SU-DHL-6 (cell line): Measurements from ENCODE around the gene RAB31.

Experiments
- H2AFZ ChIP-seq: fragments of 200-600 bp; sonication (generic); 2 replicates; pipeline ENCODE4 v1.6.1; 2014; ENCODE audit warnings: low read depth, mild to moderate bottlenecking, moderate library complexity, mixed read lengths, antibody characterized with exemption, low read length; ENCODE audit not compliant: severe bottlenecking
- H3F3A ChIP-seq: fragments of 200-600 bp; shearing (Covaris generic); 2 replicates; pipeline ENCODE4 v1.6.0; 2016; ENCODE audit warnings: antibody characterized with exemption, mild to moderate bottlenecking; ENCODE audit not compliant: insufficient read depth
- H3K27ac ChIP-seq: fragments of 200-600 bp; sonication (generic); 2 replicates; pipeline ENCODE4 v1.5.1; 2016; ENCODE audit warnings: low read depth, mild to moderate bottlenecking, low read length, moderate library complexity, mixed read lengths
- H3K27me3 ChIP-seq: fragments of 200-600 bp; sonication (generic), shearing (Covaris generic); 2 replicates; pipeline ENCODE4 v1.6.0; 2014; ENCODE audit warnings: mild to moderate bottlenecking, low read length
- H3K36me3 ChIP-seq: fragments of 200-600 bp; sonication (generic); 2 replicates; pipeline ENCODE4 v1.6.1; 2014; ENCODE audit warnings: mild to moderate bottlenecking, low read length, mixed read lengths
- H3K4me2 ChIP-seq: fragments of 300-600, 200-600 bp; shearing (Covaris generic), sonication (generic); 2 replicates; pipeline ENCODE4 v1.6.0; 2014; ENCODE audit warnings: low read length, low read depth, mild to moderate bottlenecking; ENCODE audit not compliant: poor library complexity, severe bottlenecking
- H3K4me3 ChIP-seq: fragments of 200-600 bp; sonication (generic); 2 replicates; pipeline ENCODE4 v1.5.1; 2014; ENCODE audit warnings: antibody characterized with exemption, low read length, mild to moderate bottlenecking, mixed read lengths; ENCODE audit not compliant: insufficient read depth, poor library complexity, severe bottlenecking
- H3K79me2 ChIP-seq: fragments of 200-600 bp; sonication (generic); 2 replicates; pipeline ENCODE4 v1.6.1; 2014; ENCODE audit warnings: mild to moderate bottlenecking, low read length, moderate library complexity; ENCODE audit not compliant: insufficient read depth
- H3K9ac ChIP-seq: fragments of 200-600 bp; sonication (generic); 2 replicates; pipeline ENCODE4 v1.7.0; 2014; ENCODE audit warnings: mild to moderate bottlenecking, low read length
- H3K9me2 ChIP-seq: fragments of 200-600 bp; sonication (generic); replicated peaks from 2 replicates; pipeline ENCODE4 v1.6.1; 2014; ENCODE audit warnings: low read length; ENCODE audit not compliant: insufficient read depth
- H3K9me3 ChIP-seq: fragments of 200-600 bp; sonication (generic); 2 replicates; pipeline ENCODE4 v1.6.1; 2014; ENCODE audit warnings: low read length, mixed read lengths; ENCODE audit not compliant: insufficient read depth
- H4K20me1 ChIP-seq: fragments of 200-600 bp; sonication (generic); 2 replicates; pipeline ENCODE4 v1.6.1; 2014; ENCODE audit warnings: low read depth, mild to moderate bottlenecking, antibody characterized with exemption, low read length, moderate library complexity, mixed read lengths
- CTCF ChIP-seq: fragments of 200-600 bp; sonication (generic); IDR thresholded peaks from one replicate; pipeline ENCODE4 v1.5.1; 2017; ENCODE audit warnings: antibody characterized with exemption, mild to moderate bottlenecking, low read length, moderate library complexity; ENCODE audit not compliant: insufficient read depth, poor library complexity, severe bottlenecking
- EZH2phosphoT487 ChIP-seq: fragments of 200-600 bp; sonication (generic), shearing (Covaris generic); conservative IDR thresholded peaks from 2 replicates; pipeline ENCODE4 v1.6.1; 2018; ENCODE audit warnings: mild to moderate bottlenecking, antibody characterized with exemption, low read length, moderate library complexity, mixed read lengths

The RAB31 gene

GRCh38 chr18:9756933-9757470 lies 48.9 kb downstream of the RAB31 start:
- no peaks in the 10 kb centered on the region for H3K79me2 ChIP-seq
- TF ChIP-seq CTCF, result no peak
- no peak for TF ChIP-seq EZH2phosphoT487

GRCh38 chr18:9757827-9758621 lies 49.9 kb downstream of the RAB31 start:
- Histone ChIP-seq H3F3A (no peaks in the 10 kb centered on the region), H3K9me3 (no peaks in the 10 kb centered on the region), H3K79me2 (no peaks in the 10 kb centered on the region), H3K4me3 (no peak overlapping the region), H3K9ac (no peak overlapping the region), H3K4me2 (no peak overlapping the region), H3K27ac (no peak overlapping the region), H4K20me1 (no peaks in the 10 kb centered on the region), H3K27me3 (no peaks in the 10 kb centered on the region), H3K36me3 (no peaks in the 10 kb centered on the region), H2AFZ (no peak overlapping the region), H3K9me2 (no peaks in the 10 kb centered on the region)
- TF ChIP-seq CTCF (no peak), EZH2phosphoT487 (no peak)

More at GRCh38 chr18:9756933-9757470, 48.9 kb downstream of the RAB31 start:
- H3K9ac ChIP-seq, result no peak overlapping the region
- no peak overlapping the region for H3K4me2 ChIP-seq
- H2AFZ ChIP-seq, result no peak overlapping the region
- no peak overlapping the region for H3K27ac ChIP-seq
- H3K9me2 ChIP-seq, result no peaks in the 10 kb centered on the region
- H3F3A ChIP-seq, result no peaks in the 10 kb centered on the region
- no peaks in the 10 kb centered on the region for H3K27me3 ChIP-seq
- H3K4me3 ChIP-seq, result no peak overlapping the region
- no peaks in the 10 kb centered on the region for H4K20me1 ChIP-seq
- no peaks in the 10 kb centered on the region for H3K36me3 ChIP-seq
- no peaks in the 10 kb centered on the region for H3K9me3 ChIP-seq

- no peaks in the 10 kb centered on the region for H3F3A ChIP-seq
- no peaks in the 10 kb centered on the region for H3K9me2 ChIP-seq
- no peaks in the 10 kb centered on the region for H3K36me3 ChIP-seq
- no peak overlapping the region for H3K9ac ChIP-seq
- TF ChIP-seq CTCF (no peak), EZH2phosphoT487 (no peak)
- H3K9me3 ChIP-seq, result no peaks in the 10 kb centered on the region
- no peak overlapping the region for H2AFZ ChIP-seq
- no peak overlapping the region for H3K27ac ChIP-seq
- no peaks in the 10 kb centered on the region for H4K20me1 ChIP-seq
- no peak overlapping the region for H3K4me2 ChIP-seq
- no peak overlapping the region for H3K4me3 ChIP-seq
- H3K79me2 ChIP-seq, result no peaks in the 10 kb centered on the region
- H3K27me3 ChIP-seq, result no peaks in the 10 kb centered on the region
Measured at GRCh38 chr18:9758624-9759075, 50.5 kb downstream of the RAB31 start.
